Breast epithelium (tissue), 3 donors: ENCODE measurements around the gene IFI44.

Experiments used
- CTCF ChIP-seq, 3 donors: fragments of 450-650 bp; IDR thresholded peaks; one replicate each; pipeline ENCODE4 v1.5.1; 2016 to 2017; ENCODE audit warnings: antibody characterized with exemption in 3 of 3, mild to moderate bottlenecking in 3 of 3, moderate library complexity in 3 of 3
- POLR2AphosphoS5 ChIP-seq, 3 donors: sonication (generic); formaldehyde crosslinking; IDR thresholded peaks; one replicate each; pipeline ENCODE4 v1.6.1; 2017; ENCODE audit warnings: antibody characterized with exemption in 3 of 3

DNA sequence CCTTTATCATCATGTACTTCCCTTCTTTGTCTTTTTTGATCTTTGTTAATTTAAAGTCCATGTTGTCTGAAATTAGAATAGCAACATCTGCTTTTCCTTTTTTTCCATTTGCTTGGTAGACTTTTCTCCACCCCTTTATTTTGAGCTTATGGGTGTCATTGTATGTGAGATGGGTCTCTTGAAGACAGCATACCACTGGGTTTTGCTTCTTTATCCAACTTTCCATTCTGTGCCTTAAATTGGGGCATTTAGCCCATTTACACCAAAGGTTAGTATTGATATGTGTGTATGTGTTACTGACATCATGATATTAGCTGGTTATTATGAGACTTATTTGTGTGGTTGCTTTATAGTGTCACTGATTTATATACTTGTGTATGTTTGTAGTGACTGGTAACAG, 50.2 kb downstream of the IFI44 start:
- no peak for TF ChIP-seq POLR2AphosphoS5 (IDR thresholded peaks at IDR 0.05)
- no peak for TF ChIP-seq CTCF (IDR thresholded peaks at IDR 0.05)
